ENCODE data around the gene DFFB. TPM values are rescaled to one million over a fixed set of nuclear protein-coding genes. Genes with fewer than 3 reads are reported as not detected.

Gene DFFB
- total and polyA plus RNA-seq, 9 of the 15 experiments (the other 6 are each of a cell fraction or from before 2014, with no cell fraction given) = 2.3 to 15.8 (median 11.5) TPM

DNA sequence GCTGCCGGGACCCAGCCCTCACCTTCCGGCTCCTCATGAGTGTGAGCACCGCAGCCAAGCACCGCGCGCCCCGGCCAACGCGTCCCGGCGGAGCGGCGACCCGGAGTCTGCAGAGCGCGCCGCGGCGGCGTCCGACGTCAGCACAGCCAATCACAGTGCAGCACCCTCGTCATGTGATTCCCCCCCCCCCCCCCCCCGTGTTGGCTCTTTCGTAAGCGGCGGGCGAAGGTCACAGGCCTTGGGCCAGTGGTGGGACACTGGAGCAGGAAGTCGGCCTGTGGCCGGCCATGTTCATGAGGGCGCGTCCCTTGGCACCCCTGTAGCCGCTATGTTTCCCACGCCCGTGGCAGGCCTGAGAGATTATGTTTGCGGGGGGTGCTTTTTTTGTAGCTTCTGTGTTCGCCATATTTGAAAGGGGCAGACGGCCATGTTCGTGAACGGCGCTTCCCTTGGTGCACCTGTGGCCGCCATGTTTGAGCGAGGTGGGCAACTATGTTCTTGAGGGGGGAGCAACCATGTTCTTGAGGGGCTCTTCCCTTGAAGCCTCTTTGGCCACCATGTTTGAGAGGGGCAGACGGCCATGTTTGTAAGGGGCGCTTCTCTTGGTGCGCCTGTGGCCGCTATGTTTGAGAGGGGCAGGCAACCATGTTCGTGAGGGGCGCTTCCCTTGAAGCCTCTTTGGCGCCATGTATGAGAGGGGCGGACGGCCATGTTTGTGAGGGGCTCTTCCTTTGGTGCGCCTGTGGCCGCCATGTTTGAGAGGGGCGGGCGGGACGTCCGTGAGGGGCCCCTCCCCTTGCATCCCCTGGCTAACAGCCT is 43.1 kb downstream of the DFFB start, which contains the start of gene C1orf174 (continued):
- TF ChIP-seq, protein P1, sequence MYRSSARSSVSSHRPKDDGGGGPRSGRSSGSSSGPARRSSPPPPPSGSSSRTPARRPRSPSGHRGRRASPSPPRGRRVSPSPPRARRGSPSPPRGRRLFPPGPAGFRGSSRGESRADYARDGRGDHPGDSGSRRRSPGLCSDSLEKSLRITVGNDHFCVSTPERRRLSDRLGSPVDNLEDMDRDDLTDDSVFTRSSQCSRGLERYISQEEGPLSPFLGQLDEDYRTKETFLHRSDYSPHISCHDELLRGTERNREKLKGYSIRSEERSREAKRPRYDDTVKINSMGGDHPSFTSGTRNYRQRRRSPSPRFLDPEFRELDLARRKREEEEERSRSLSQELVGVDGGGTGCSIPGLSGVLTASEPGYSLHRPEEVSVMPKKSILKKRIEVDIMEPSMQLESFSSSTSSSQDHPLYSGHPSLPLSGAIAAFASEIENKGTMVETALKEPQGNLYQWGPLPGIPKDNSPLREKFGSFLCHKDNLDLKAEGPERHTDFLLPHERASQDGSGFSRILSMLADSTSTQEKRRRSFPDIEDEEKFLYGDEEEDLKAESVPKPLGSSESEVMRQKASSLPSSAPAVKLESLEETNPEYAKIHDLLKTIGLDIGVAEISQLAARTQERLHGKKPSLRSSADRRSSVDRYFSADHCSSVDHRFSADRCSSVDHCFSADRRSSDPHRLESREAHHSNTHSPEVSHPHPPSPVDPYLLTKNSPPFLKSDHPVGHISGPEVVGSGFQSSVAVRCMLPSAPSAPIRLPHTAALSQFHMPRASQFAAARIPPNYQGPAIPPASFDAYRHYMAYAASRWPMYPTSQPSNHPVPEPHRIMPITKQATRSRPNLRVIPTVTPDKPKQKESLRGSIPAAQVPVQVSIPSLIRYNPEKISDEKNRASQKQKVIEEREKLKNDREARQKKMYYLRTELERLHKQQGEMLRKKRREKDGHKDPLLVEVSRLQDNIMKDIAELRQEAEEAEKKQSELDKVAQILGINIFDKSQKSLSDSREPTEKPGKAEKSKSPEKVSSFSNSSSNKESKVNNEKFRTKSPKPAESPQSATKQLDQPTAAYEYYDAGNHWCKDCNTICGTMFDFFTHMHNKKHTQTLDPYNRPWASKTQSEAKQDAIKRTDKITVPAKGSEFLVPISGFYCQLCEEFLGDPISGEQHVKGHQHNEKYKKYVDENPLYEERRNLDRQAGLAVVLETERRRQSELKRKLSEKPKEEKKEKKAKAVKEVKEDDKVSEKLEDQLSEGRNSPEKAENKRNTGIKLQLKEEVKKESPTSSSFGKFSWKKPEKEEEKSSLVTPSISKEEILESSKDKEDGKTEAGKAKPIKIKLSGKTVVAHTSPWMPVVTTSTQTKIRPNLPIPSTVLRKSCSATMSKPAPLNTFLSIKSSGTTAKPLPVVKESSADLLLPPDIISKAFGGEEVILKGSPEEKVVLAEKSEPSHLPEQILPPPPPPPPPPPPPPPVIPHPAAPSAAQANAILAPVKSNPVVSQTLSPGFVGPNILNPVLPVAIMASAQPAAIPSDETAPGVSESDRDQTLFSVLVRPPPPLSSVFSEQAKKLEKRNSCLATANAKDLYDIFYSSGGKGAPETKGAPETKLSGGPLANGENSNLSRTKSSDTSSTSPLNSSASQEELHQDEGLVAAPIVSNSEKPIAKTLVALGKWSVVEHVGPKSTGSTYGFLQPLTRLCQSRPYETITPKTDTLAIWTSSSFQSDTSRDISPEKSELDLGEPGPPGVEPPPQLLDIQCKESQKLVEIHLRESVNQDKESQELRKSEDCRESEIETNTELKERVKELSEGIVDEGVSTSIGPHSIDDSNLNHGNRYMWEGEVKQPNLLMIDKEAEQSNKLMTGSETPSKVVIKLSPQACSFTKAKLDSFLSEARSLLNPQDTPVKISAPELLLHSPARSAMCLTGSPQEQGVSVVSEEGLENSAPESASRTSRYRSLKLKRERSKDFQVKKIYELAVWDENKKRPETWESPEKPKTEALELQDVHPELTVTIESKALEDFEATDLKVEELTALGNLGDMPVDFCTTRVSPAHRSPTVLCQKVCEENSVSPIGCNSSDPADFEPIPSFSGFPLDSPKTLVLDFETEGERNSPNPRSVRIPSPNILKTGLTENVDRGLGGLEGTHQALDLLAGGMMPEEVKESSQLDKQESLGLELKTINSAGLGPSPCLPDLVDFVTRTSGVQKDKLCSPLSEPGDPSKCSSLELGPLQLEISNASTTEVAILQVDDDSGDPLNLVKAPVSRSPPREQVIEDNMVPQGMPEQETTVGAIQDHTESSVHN (IDR thresholded peaks at IDR 0.05; ENCODE audit: borderline replicate concordance in 1 of 2, low read depth in 1 of 2) = no peak
- no peak for TF ChIP-seq ZNF444 (CRISPR knock-in tag; IDR thresholded peaks at IDR 0.05)
- no peak for TF ChIP-seq ZNF785 (CRISPR knock-in tag; IDR thresholded peaks at IDR 0.05)
- peak; percentile 82; the same call in 1 of the 2 replicates for TF ChIP-seq BRD4 (IDR thresholded peaks at IDR 0.05)
- TF ChIP-seq ZNF184 (CRISPR knock-in tag; IDR thresholded peaks at IDR 0.05) = no peak
- TF ChIP-seq, protein P2, sequence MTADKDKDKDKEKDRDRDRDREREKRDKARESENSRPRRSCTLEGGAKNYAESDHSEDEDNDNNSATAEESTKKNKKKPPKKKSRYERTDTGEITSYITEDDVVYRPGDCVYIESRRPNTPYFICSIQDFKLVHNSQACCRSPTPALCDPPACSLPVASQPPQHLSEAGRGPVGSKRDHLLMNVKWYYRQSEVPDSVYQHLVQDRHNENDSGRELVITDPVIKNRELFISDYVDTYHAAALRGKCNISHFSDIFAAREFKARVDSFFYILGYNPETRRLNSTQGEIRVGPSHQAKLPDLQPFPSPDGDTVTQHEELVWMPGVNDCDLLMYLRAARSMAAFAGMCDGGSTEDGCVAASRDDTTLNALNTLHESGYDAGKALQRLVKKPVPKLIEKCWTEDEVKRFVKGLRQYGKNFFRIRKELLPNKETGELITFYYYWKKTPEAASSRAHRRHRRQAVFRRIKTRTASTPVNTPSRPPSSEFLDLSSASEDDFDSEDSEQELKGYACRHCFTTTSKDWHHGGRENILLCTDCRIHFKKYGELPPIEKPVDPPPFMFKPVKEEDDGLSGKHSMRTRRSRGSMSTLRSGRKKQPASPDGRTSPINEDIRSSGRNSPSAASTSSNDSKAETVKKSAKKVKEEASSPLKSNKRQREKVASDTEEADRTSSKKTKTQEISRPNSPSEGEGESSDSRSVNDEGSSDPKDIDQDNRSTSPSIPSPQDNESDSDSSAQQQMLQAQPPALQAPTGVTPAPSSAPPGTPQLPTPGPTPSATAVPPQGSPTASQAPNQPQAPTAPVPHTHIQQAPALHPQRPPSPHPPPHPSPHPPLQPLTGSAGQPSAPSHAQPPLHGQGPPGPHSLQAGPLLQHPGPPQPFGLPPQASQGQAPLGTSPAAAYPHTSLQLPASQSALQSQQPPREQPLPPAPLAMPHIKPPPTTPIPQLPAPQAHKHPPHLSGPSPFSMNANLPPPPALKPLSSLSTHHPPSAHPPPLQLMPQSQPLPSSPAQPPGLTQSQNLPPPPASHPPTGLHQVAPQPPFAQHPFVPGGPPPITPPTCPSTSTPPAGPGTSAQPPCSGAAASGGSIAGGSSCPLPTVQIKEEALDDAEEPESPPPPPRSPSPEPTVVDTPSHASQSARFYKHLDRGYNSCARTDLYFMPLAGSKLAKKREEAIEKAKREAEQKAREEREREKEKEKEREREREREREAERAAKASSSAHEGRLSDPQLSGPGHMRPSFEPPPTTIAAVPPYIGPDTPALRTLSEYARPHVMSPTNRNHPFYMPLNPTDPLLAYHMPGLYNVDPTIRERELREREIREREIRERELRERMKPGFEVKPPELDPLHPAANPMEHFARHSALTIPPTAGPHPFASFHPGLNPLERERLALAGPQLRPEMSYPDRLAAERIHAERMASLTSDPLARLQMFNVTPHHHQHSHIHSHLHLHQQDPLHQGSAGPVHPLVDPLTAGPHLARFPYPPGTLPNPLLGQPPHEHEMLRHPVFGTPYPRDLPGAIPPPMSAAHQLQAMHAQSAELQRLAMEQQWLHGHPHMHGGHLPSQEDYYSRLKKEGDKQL (CRISPR knock-in tag; IDR thresholded peaks at IDR 0.05; ENCODE audit: borderline replicate concordance) = no peak
- TF ChIP-seq TARDBP (IDR thresholded peaks at IDR 0.05) = 0 out of 2 replicates have a peak, but pooled peaks have one; percentile 61
- TF ChIP-seq NR2F6 (CRISPR knock-in tag; IDR thresholded peaks at IDR 0.05) = no peak
- peak; percentile 93 for TF ChIP-seq TAF7 (tag; IDR thresholded peaks at IDR 0.05)
- TF ChIP-seq, protein P3, sequence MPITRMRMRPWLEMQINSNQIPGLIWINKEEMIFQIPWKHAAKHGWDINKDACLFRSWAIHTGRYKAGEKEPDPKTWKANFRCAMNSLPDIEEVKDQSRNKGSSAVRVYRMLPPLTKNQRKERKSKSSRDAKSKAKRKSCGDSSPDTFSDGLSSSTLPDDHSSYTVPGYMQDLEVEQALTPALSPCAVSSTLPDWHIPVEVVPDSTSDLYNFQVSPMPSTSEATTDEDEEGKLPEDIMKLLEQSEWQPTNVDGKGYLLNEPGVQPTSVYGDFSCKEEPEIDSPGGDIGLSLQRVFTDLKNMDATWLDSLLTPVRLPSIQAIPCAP (CRISPR knock-in tag; IDR thresholded peaks at IDR 0.05; ENCODE audit: borderline replicate concordance) = no peak; the same call in 1 of the 2 replicates
- peak; percentile 68 for TF ChIP-seq TAF1 (IDR thresholded peaks at IDR 0.05; ENCODE audit: control insufficient read depth, extremely low read depth, insufficient read depth, low read length, severe bottlenecking)
- TF ChIP-seq CC2D1A (IDR thresholded peaks at IDR 0.05) = no peak
- no peak for TF ChIP-seq XRCC4 (IDR thresholded peaks at IDR 0.05; ENCODE audit: extremely low read depth, insufficient read depth, insufficient read length)

Measured in K562 (cell line).